Mesendoderm (in vitro differentiated cells): Measurements from ENCODE around the gene NARS2.

Source experiments
- DNase-seq: peaks from one replicate; pipeline ENCODE4 v3.0.0; 2013
- H2AK5ac ChIP-seq: 2 replicates; pipeline ENCODE4 v1.6.1; 2013; ENCODE audit warnings: low read length, inconsistent platforms
- H2BK120ac ChIP-seq: 2 replicates; pipeline ENCODE4 v1.6.1; 2013; ENCODE audit warnings: low read depth, mild to moderate bottlenecking, low read length, moderate library complexity, mixed read lengths
- H2BK15ac ChIP-seq: replicated peaks from 2 replicates; pipeline ENCODE4 v1.6.1; 2013; ENCODE audit warnings: low read depth, mild to moderate bottlenecking, moderate library complexity
- H2BK5ac ChIP-seq: 2 replicates; pipeline ENCODE4 v1.6.1; 2013; ENCODE audit warnings: low read length, inconsistent platforms
- H3K18ac ChIP-seq: 2 replicates; pipeline ENCODE4 v1.6.1; 2013; ENCODE audit warnings: mild to moderate bottlenecking, low read length, mixed read lengths
- H3K23ac ChIP-seq: one replicate; pipeline ENCODE4 v1.6.1; 2013; ENCODE audit warnings: low read length
- H3K27ac ChIP-seq: 2 replicates; pipeline ENCODE4 v1.5.1; 2013; ENCODE audit warnings: low read depth, mild to moderate bottlenecking, inconsistent platforms, low read length, moderate library complexity
- H3K27me3 ChIP-seq: 2 replicates; pipeline ENCODE4 v1.6.1; 2013; ENCODE audit warnings: low read length, control low read depth, mild to moderate bottlenecking, inconsistent platforms; ENCODE audit not compliant: insufficient read depth, poor library complexity
- H3K36me3 ChIP-seq: 2 replicates; pipeline ENCODE4 v1.6.1; 2013; ENCODE audit warnings: low read length, inconsistent platforms; ENCODE audit not compliant: control insufficient read depth, insufficient read depth
- H3K4ac ChIP-seq: one replicate; pipeline ENCODE4 v1.6.1; 2013; ENCODE audit warnings: low read depth, mild to moderate bottlenecking, low read length, moderate library complexity
- H3K4me1 ChIP-seq: 2 replicates; pipeline ENCODE4 v1.6.1; 2013; ENCODE audit warnings: low read depth, low read length, inconsistent platforms; ENCODE audit not compliant: control insufficient read depth
- H3K4me2 ChIP-seq: 2 replicates; pipeline ENCODE4 v1.6.1; 2013; ENCODE audit warnings: low read length
- H3K4me3 ChIP-seq: 2 replicates; pipeline ENCODE4 v1.5.1; 2013; ENCODE audit warnings: mild to moderate bottlenecking, low read length
- H3K56ac ChIP-seq: one replicate; pipeline ENCODE4 v1.6.1; 2013; ENCODE audit warnings: low read length
- H3K79me1 ChIP-seq: 2 replicates; pipeline ENCODE4 v1.6.1; 2013; ENCODE audit warnings: low read length, inconsistent platforms
- H3K79me2 ChIP-seq: 2 replicates; pipeline ENCODE4 v1.6.1; 2013; ENCODE audit warnings: mild to moderate bottlenecking, low read length; ENCODE audit not compliant: control insufficient read depth, insufficient read depth
- H3K9ac ChIP-seq: 2 replicates; pipeline ENCODE4 v1.6.1; 2013; ENCODE audit warnings: low read length, inconsistent platforms
- H4K5ac ChIP-seq: one replicate; pipeline ENCODE4 v1.6.1; 2013; ENCODE audit warnings: low read length
- H4K8ac ChIP-seq: one replicate; pipeline ENCODE4 v1.6.1; 2013; ENCODE audit warnings: low read depth, mild to moderate bottlenecking, control low read depth, low read length, moderate library complexity
- WGBS: extraction: QIAGEN DNeasy Blood & Tissue Kit; methylation state at CpG from one replicate; pipeline ENCODE4 v1.1.7; 2013; ENCODE audit warnings: low lambda C conversion rate, missing lambda C conversion rate; ENCODE audit not compliant: insufficient coverage; ENCODE audit errors: extremely low coverage; 5-methylcytosine and 5-hydroxymethylcytosine counted together

The NARS2 gene

GRCh38 chr11:78497293-78497692 lies 77.4 kb downstream of the NARS2 start:
- Histone ChIP-seq H3K79me2 (no peaks in the 10 kb centered on the region), H3K36me3 (no peaks in the 10 kb centered on the region), H3K23ac (no peak overlapping the region), H3K18ac (no peak overlapping the region), H3K56ac (no peak overlapping the region), H2BK15ac (no peak overlapping the region), H2BK120ac (no peak overlapping the region), H2AK5ac (no peak overlapping the region), H3K9ac (no peak overlapping the region), H3K27ac (no peak overlapping the region), H3K4me3 (no peak overlapping the region), H3K27me3 (no peaks in the 10 kb centered on the region), H3K4me1 (no peaks in the 10 kb centered on the region), H3K4ac (no peak overlapping the region), H3K79me1 (no peaks in the 10 kb centered on the region), H4K5ac (no peak overlapping the region), H4K8ac (no peak overlapping the region), H3K4me2 (no peak overlapping the region), H2BK5ac (no peak overlapping the region)
- no peak for DNase-seq

- H3K9ac ChIP-seq: no peak overlapping the region
- H3K79me2 ChIP-seq: no peaks in the 10 kb centered on the region
- H3K27ac ChIP-seq: no peak overlapping the region
- no peak overlapping the region for H3K4me2 ChIP-seq
- no peak for DNase-seq
- no peak overlapping the region for H3K56ac ChIP-seq
- WGBS: no CpG with 5 or more reads among the region's 3 CpGs
- H3K18ac ChIP-seq: no peak overlapping the region
- no peaks in the 10 kb centered on the region for H3K79me1 ChIP-seq
- no peaks in the 10 kb centered on the region for H3K27me3 ChIP-seq
- no peaks in the 10 kb centered on the region for H3K36me3 ChIP-seq
- H3K4me3 ChIP-seq: no peak overlapping the region
- peak overlapping the region; percentile 67 for H2BK120ac ChIP-seq
- no peak overlapping the region for H2AK5ac ChIP-seq
- peak overlapping the region; percentile 74 for H2BK15ac ChIP-seq
- H3K4ac ChIP-seq: no peak overlapping the region
- H3K4me1 ChIP-seq: no peaks in the 10 kb centered on the region
- no peak overlapping the region for H4K8ac ChIP-seq
- no peak overlapping the region for H3K23ac ChIP-seq
- H4K5ac ChIP-seq: no peak overlapping the region
- H2BK5ac ChIP-seq: no peak overlapping the region
These were observed 81.2 kb downstream of the NARS2 start for GRCh38 chr11:78493413-78493975.

GRCh38 chr11:78492973-78493372 lies 81.7 kb downstream of the NARS2 start:
- Histone ChIP-seq H3K23ac (no peak overlapping the region), H3K4me3 (no peak overlapping the region), H3K4me1 (no peaks in the 10 kb centered on the region), H2BK120ac (peak overlapping the region; percentile 67), H3K27ac (no peak overlapping the region), H3K27me3 (no peaks in the 10 kb centered on the region), H3K79me2 (no peaks in the 10 kb centered on the region), H3K4me2 (no peak overlapping the region), H3K9ac (no peak overlapping the region), H4K8ac (no peak overlapping the region), H3K36me3 (no peaks in the 10 kb centered on the region), H4K5ac (no peak overlapping the region), H3K56ac (no peak overlapping the region), H3K18ac (no peak overlapping the region), H3K4ac (no peak overlapping the region), H2BK15ac (peak overlapping the region; percentile 74), H2AK5ac (no peak overlapping the region), H2BK5ac (no peak overlapping the region), H3K79me1 (no peaks in the 10 kb centered on the region)
- no peak for DNase-seq
- no CpG with 5 or more reads among the region's 6 CpGs for WGBS

- H3K9ac ChIP-seq: no peak overlapping the region
- H3K79me1 ChIP-seq: no peaks in the 10 kb centered on the region
- no peaks in the 10 kb centered on the region for H3K79me2 ChIP-seq
- no peak overlapping the region for H3K4me3 ChIP-seq
- H3K4me1 ChIP-seq: no peaks in the 10 kb centered on the region
- no peaks in the 10 kb centered on the region for H3K27me3 ChIP-seq
- H4K8ac ChIP-seq: no peak overlapping the region
- H3K4ac ChIP-seq: no peak overlapping the region
- no peak overlapping the region for H3K4me2 ChIP-seq
- H2BK15ac ChIP-seq: no peak overlapping the region
- no peak overlapping the region for H4K5ac ChIP-seq
- H2AK5ac ChIP-seq: no peak overlapping the region
- H2BK120ac ChIP-seq: no peak overlapping the region
- H2BK5ac ChIP-seq: no peak overlapping the region
- DNase-seq: no peak
- no peak overlapping the region for H3K27ac ChIP-seq
- no peak overlapping the region for H3K56ac ChIP-seq
- no peak overlapping the region for H3K18ac ChIP-seq
- H3K23ac ChIP-seq: no peak overlapping the region
- H3K36me3 ChIP-seq: no peaks in the 10 kb centered on the region
These were observed 85.5 kb downstream of the NARS2 start for GRCh38 chr11:78489184-78489583.

- H3K36me3 ChIP-seq: no peaks in the 10 kb centered on the region
- no peak overlapping the region for H2BK5ac ChIP-seq
- H3K23ac ChIP-seq: no peak overlapping the region
- no peak overlapping the region for H2BK120ac ChIP-seq
- no peaks in the 10 kb centered on the region for H3K4me1 ChIP-seq
- H4K8ac ChIP-seq: no peak overlapping the region
- no peak overlapping the region for H3K4ac ChIP-seq
- no peak overlapping the region for H3K27ac ChIP-seq
- H3K4me3 ChIP-seq: no peak overlapping the region
- no peaks in the 10 kb centered on the region for H3K79me2 ChIP-seq
- H2BK15ac ChIP-seq: no peak overlapping the region
- H3K4me2 ChIP-seq: no peak overlapping the region
- H3K18ac ChIP-seq: no peak overlapping the region
- no peak overlapping the region for H3K56ac ChIP-seq
- no CpG with 5 or more reads among the region's 2 CpGs for WGBS
- no peaks in the 10 kb centered on the region for H3K79me1 ChIP-seq
- H3K27me3 ChIP-seq: no peaks in the 10 kb centered on the region
- H2AK5ac ChIP-seq: no peak overlapping the region
- DNase-seq: no peak
- H4K5ac ChIP-seq: no peak overlapping the region
- H3K9ac ChIP-seq: no peak overlapping the region
These were observed 96.1 kb downstream of the NARS2 start for GRCh38 chr11:78478536-78478935.

- Histone ChIP-seq H3K4ac (no peak overlapping the region), H3K56ac (no peak overlapping the region), H3K4me1 (no peaks in the 10 kb centered on the region), H4K5ac (no peak overlapping the region), H2BK15ac (no peak overlapping the region), H3K27ac (no peak overlapping the region), H3K79me2 (no peaks in the 10 kb centered on the region), H2BK120ac (no peak overlapping the region), H3K79me1 (no peaks in the 10 kb centered on the region), H3K36me3 (no peaks in the 10 kb centered on the region), H3K9ac (no peak overlapping the region), H3K4me3 (no peak overlapping the region), H4K8ac (no peak overlapping the region), H3K18ac (no peak overlapping the region), H3K27me3 (no peaks in the 10 kb centered on the region), H2AK5ac (no peak overlapping the region), H3K4me2 (no peak overlapping the region), H2BK5ac (no peak overlapping the region), H3K23ac (no peak overlapping the region)
- WGBS: no CpG with 5 or more reads among the region's 1 CpG
- peak; percentile 20 for DNase-seq
These were observed 98.6 kb downstream of the NARS2 start for GRCh38 chr11:78476066-78476465.
